Testis (tissue), 3 donors: Measurements from ENCODE around the gene ABCF2. TPM values are rescaled to one million over a fixed set of nuclear protein-coding genes. Genes with fewer than 3 reads are reported as not detected.

Experiments
- DNase-seq: peaks from one replicate; pipeline ENCODE4 v3.0.0-alpha.2; 2019
- H3K27ac ChIP-seq, 2 donors: fragments of 200-600 bp; sonication (generic); one replicate each; pipeline ENCODE4 v1.5.1; 2019
- H3K27me3 ChIP-seq: fragments of 200-600 bp; sonication (generic); one replicate; pipeline ENCODE4 v1.5.1; 2019
- H3K36me3 ChIP-seq: fragments of 200-600 bp; sonication (generic); one replicate; pipeline ENCODE4 v1.5.1; 2017; ENCODE audit warnings: low read depth; ENCODE audit errors: missing control alignments
- H3K4me1 ChIP-seq: fragments of 200-600 bp; sonication (generic); one replicate; pipeline ENCODE4 v1.5.1; 2019
- H3K4me3 ChIP-seq, 2 donors: fragments of 200-600 bp; sonication (generic); one replicate each; pipeline ENCODE4 v1.5.1; 2017 to 2019
- H3K9me3 ChIP-seq: fragments of 200-600 bp; sonication (generic); one replicate; pipeline ENCODE4 v1.5.1; 2017
- POLR2A ChIP-seq: fragments of 450-650 bp; IDR thresholded peaks from one replicate; pipeline ENCODE4 v1.6.1; 2017; ENCODE audit warnings: antibody characterized with exemption, mild to moderate bottlenecking, moderate library complexity
- WGBS, 2 donors: methylation state at CpG; one replicate each; pipeline ENCODE4 v1.1.5; 2018; 5-methylcytosine and 5-hydroxymethylcytosine counted together
- intact Hi-C: fragments of 100-400 bp; cut with DNase I; formaldehyde crosslinking; loops from one replicate; pipeline ENCODE4 v1.15.1; 2023; ENCODE audit warnings: low total_unique reads
- polyA plus RNA-seq: library from polyadenylated mRNA; stranded (reverse); fragments of 350-450 nt; fragmentation: Illumina TruSeq; extraction: RNeasy Lipid Tissue Mini Kit (QIAGEN cat#74804); gene quantifications from one replicate; pipeline ENCODE4 v1.2.3, GENCODE V29; 2014; ENCODE audit warnings: low read depth, low replicate concordance; ENCODE audit not compliant: insufficient read depth
- total RNA-seq, 2 donors: library from RNA; depleted of rRNA; stranded (reverse); fragments of >200 nt; gene quantifications; one replicate each; pipeline ENCODE4 v1.2.3, GENCODE V29; 2016
- TF ChIP-seq, protein P1 (sequence below), 3 experiments: fragments of 450-650 bp in 2 of 3; fragments of 200-600 bp in 1 of 3; sonication (generic) in 1 of 3; IDR thresholded peaks; one replicate each; pipeline ENCODE4 v1.5.1; 2016 to 2019; ENCODE audit warnings: antibody characterized with exemption in 3 of 3, mild to moderate bottlenecking in 2 of 3, moderate library complexity in 1 of 3

The ABCF2 gene
- total and polyA plus RNA-seq, 3 donors from 2014 or later = 44.4 to 54.3 (median 49.4) TPM

- intact Hi-C loops = no loop called here
- H3K27me3 ChIP-seq = no peaks in the 10 kb centered on the region
- H3K4me3 ChIP-seq = no peak overlapping the region
- H3K27ac ChIP-seq = no peak overlapping the region
- H3K36me3 ChIP-seq = no peaks in the 10 kb centered on the region
- TF ChIP-seq POLR2A = no peak
- TF ChIP-seq, protein P1, sequence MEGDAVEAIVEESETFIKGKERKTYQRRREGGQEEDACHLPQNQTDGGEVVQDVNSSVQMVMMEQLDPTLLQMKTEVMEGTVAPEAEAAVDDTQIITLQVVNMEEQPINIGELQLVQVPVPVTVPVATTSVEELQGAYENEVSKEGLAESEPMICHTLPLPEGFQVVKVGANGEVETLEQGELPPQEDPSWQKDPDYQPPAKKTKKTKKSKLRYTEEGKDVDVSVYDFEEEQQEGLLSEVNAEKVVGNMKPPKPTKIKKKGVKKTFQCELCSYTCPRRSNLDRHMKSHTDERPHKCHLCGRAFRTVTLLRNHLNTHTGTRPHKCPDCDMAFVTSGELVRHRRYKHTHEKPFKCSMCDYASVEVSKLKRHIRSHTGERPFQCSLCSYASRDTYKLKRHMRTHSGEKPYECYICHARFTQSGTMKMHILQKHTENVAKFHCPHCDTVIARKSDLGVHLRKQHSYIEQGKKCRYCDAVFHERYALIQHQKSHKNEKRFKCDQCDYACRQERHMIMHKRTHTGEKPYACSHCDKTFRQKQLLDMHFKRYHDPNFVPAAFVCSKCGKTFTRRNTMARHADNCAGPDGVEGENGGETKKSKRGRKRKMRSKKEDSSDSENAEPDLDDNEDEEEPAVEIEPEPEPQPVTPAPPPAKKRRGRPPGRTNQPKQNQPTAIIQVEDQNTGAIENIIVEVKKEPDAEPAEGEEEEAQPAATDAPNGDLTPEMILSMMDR (IDR thresholded peaks at IDR 0.05) = no peak
- H3K9me3 ChIP-seq = no peaks in the 10 kb centered on the region
- DNase-seq = no peak
- WGBS, 2 donors = 60 to 62% methylated on average over 2 of the region's 2 CpGs
- H3K4me1 ChIP-seq = peaks cover 28% of the 10 kb centered on the region
These were observed 16.0 kb upstream of the ABCF2 start for GRCh38 chr7:151243045-151243349.

DNA sequence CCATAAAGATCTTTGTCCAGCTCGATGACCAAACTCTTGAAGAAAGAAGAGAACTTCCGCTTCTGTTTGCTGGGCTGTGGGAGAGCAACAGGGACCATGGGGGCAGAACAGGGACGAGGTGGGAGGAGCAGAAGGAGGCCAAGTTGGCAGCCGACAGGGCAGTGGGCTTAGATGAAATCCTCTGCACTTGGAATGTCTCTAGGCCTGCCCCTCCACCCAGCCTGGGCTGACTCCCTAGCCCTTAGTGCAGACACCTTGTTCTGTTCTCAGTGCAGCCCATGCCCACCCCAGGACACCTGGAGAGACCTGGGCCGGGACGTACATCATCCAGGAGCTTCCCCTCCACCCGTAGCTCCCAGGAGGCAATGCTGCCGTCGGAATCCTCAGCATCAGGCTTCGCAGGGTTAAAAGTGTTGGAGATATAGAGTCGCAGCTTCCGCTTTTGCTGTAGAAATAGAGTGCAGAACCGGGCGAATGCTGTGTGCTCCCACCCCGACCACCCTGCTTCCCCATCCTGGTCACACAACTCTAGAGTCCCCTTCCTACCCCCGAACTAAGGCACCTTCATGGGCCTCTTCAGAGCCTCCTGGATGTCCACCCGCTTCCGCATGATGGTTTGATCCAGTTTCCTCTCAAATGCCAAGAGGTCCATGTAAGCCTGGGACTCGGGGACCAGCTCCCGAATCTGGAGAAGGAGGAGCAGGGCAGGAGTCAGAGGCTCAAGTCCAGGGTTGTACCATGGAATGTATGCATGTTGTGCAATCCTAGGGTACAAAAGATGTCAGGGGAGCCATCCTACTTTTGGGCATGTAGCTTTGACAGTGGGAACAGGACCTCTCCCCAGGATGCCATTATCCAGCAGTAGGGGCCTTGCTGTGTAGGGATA, 15.4 kb upstream of the ABCF2 start:
- TF ChIP-seq, protein P1 (IDR thresholded peaks at IDR 0.05) = no peak
- no peak for TF ChIP-seq POLR2A
- H3K27ac ChIP-seq = no peak overlapping the region
- intact Hi-C loops = no loop called here
- H3K4me3 ChIP-seq = no peak overlapping the region
- WGBS, 2 donors = 64 to 76% methylated on average over 15 to 19 of the region's 20 CpGs
- no peak for DNase-seq
- no peaks in the 10 kb centered on the region for H3K9me3 ChIP-seq
- no peaks in the 10 kb centered on the region for H3K36me3 ChIP-seq
- no peaks in the 10 kb centered on the region for H3K27me3 ChIP-seq
- peaks cover 27% of the 10 kb centered on the region for H3K4me1 ChIP-seq

- WGBS, 2 donors = 85 to 93% methylated on average over 9 of the region's 9 CpGs
- H3K9me3 ChIP-seq = no peaks in the 10 kb centered on the region
- no peaks in the 10 kb centered on the region for H3K36me3 ChIP-seq
- DNase-seq = no peak
- peaks cover 21% of the 10 kb centered on the region for H3K4me1 ChIP-seq
- H3K27ac ChIP-seq = no peak overlapping the region
- TF ChIP-seq, protein P1 (IDR thresholded peaks at IDR 0.05) = no peak
- no peak for TF ChIP-seq POLR2A
- no peak overlapping the region for H3K4me3 ChIP-seq
- intact Hi-C loops = no loop called here
- no peaks in the 10 kb centered on the region for H3K27me3 ChIP-seq
These were observed 14.7 kb upstream of the ABCF2 start for GRCh38 chr7:151241755-151242096.

DNA sequence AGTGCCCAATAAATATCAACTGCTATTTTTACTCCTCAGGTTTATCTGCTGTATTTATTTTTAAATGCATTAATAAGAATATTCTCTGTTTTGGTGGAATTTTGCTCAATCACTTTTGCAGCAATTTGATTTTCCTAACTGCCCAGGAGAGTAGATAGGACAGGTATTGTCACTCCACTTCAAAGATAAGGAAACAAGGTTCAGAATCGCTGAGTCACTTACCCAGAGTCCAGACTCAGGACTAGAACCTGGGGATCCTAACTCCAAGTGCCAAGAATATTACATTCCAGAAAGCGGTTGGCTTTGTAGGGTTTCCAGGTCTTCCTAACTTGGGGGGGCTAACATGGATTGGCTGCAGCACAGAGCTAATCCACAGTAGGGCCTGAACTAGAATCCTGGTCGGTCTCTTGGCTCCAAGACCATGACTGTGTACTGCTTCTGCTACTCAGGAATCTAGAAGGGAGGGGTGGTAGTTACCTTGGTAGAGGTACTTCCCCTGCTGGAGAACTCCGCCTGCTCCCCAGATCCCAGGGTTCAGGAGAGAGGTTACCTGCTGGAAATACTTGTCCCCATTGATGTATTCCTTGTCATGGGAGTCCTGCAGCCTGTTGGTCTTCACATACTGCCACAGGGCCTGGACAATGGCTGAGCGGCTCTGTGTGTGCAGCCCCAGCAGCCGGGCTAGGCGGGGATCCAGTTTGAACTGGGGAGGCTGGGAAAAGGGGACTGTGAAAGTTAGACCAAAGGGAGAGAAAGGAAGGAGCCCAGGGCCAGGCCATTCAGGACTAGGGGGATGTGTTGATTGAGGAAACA, 14.1 kb upstream of the ABCF2 start:
- intact Hi-C loops = no loop called here
- no peak for DNase-seq
- no peaks in the 10 kb centered on the region for H3K9me3 ChIP-seq
- no peak overlapping the region for H3K27ac ChIP-seq
- WGBS, 2 donors = 91% methylated on average over 7 of the region's 7 CpGs
- H3K4me1 ChIP-seq = peaks cover 16% of the 10 kb centered on the region
- H3K36me3 ChIP-seq = no peaks in the 10 kb centered on the region
- H3K4me3 ChIP-seq = no peak overlapping the region
- no peaks in the 10 kb centered on the region for H3K27me3 ChIP-seq
- TF ChIP-seq, protein P1 (IDR thresholded peaks at IDR 0.05) = no peak
- TF ChIP-seq POLR2A = no peak
